ENCODE measurements around the gene FDX2. TPM values are rescaled to one million over a fixed set of nuclear protein-coding genes. Genes with fewer than 3 reads are reported as not detected.

The FDX2 gene
- total and polyA plus RNA-seq, 2 experiments from 2014 or later: 28.7 to 35.0 TPM

- Mint-ChIP-seq H3K27ac (no peak overlapping the region), H3K9me3 (no peaks in the 10 kb centered on the region), H3K27me3 (ENCODE audit: insufficient read depth, low read depth, poor library complexity) (peaks cover 67% of the 10 kb centered on the region), H3K36me3 (ENCODE audit: low read depth) (no peaks in the 10 kb centered on the region), H3K4me3 (peak overlapping the region; percentile 72), H3K4me1 (peaks cover 21% of the 10 kb centered on the region)
- H2AFZ ChIP-seq: peak overlapping the region; percentile 83
- no peaks in the 10 kb centered on the region for H3K36me3 ChIP-seq (ENCODE audit: insufficient read depth)
- H3F3A ChIP-seq (replicated peaks; ENCODE audit: low read depth): peaks cover 18% of the 10 kb centered on the region; the same call in 1 of the 2 replicates
- H3K79me2 ChIP-seq (replicated peaks; ENCODE audit: insufficient read depth): no peaks in the 10 kb centered on the region
- TF ChIP-seq EZH2 (IDR thresholded peaks at IDR 0.05; ENCODE audit: low read depth, unreplicated experiment) (peak; percentile 20), JUNB (IDR thresholded peaks at IDR 0.05; ENCODE audit: unreplicated experiment) (no peak), ZNF462 (CRISPR knock-in tag; IDR thresholded peaks at IDR 0.05) (no peak)
- TF ChIP-seq, protein P1, sequence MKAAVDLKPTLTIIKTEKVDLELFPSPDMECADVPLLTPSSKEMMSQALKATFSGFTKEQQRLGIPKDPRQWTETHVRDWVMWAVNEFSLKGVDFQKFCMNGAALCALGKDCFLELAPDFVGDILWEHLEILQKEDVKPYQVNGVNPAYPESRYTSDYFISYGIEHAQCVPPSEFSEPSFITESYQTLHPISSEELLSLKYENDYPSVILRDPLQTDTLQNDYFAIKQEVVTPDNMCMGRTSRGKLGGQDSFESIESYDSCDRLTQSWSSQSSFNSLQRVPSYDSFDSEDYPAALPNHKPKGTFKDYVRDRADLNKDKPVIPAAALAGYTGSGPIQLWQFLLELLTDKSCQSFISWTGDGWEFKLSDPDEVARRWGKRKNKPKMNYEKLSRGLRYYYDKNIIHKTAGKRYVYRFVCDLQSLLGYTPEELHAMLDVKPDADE (IDR thresholded peaks at IDR 0.05): no peak
- peaks cover 8% of the 10 kb centered on the region for H3K4me1 ChIP-seq (ENCODE audit: insufficient read depth)
- H3K4me2 ChIP-seq: peak overlapping the region; percentile 92
- H3K4me3 ChIP-seq: peak overlapping the region; percentile 63
- H3K27ac ChIP-seq (ENCODE audit: low read depth): no peak overlapping the region
- no peaks in the 10 kb centered on the region for H4K20me1 ChIP-seq (replicated peaks; ENCODE audit: insufficient read depth)
- peaks cover 71% of the 10 kb centered on the region for H3K27me3 ChIP-seq (ENCODE audit: insufficient read depth)
- ATAC-seq: peak; percentile 4
- peak; percentile 75 for DNase-seq (ENCODE audit: low spot score)
- H3K9me2 ChIP-seq (ENCODE audit: insufficient read depth): no peaks in the 10 kb centered on the region
Observed at GRCh38 chr19:10295847-10296591, 19.8 kb downstream of the FDX2 start.
